GM18951 (cell line): Measurements from ENCODE around the gene HYCC2.
"Not testable (repeated sequence)": the region's sequence is repeated elsewhere in the genome, so short reads cannot be mapped to it uniquely, and the experiment has no call there.

Source experiments
- POLR2A ChIP-seq: IDR thresholded peaks from 4 replicates; pipeline ENCODE4 v1.6.1; 2011; ENCODE audit warnings: mild to moderate bottlenecking; ENCODE audit not compliant: insufficient read length, insufficient read depth; ENCODE audit errors: extremely low read depth
- in situ Hi-C: fragments of 300-500 bp; cut with MboI; formaldehyde crosslinking; loops from one replicate; pipeline ENCODE4 v1.12.0; 2022; ENCODE audit warnings: low sequenced_read_pairs, mixed read lengths, inconsistent platforms; ENCODE audit not compliant: unreplicated experiment

The HYCC2 gene

GRCh38 chr2:201058914-201059313 is 12.6 kb downstream of the HYCC2 start:
- TF ChIP-seq POLR2A = no peak
- in situ Hi-C loops = no loop called here

GRCh38 chr2:201057715-201058248 is 13.7 kb downstream of the HYCC2 start:
- no peak for TF ChIP-seq POLR2A
- in situ Hi-C loops = no loop called here

- in situ Hi-C loops = no loop called here
- TF ChIP-seq POLR2A = no peak
These were observed 14.4 kb downstream of the HYCC2 start for GRCh38 chr2:201057087-201057521.

- TF ChIP-seq POLR2A = no peak
- in situ Hi-C loops = no loop called here
These were observed 22.0 kb downstream of the HYCC2 start for GRCh38 chr2:201049455-201049854.

GRCh38 chr2:201046881-201047280 is 24.6 kb downstream of the HYCC2 start:
- in situ Hi-C loops = no loop called here
- TF ChIP-seq POLR2A = no peak

GRCh38 chr2:201043050-201043449 is 28.4 kb downstream of the HYCC2 start:
- in situ Hi-C loops = not testable (repeated sequence)

GRCh38 chr2:201042451-201042850 is 29.0 kb downstream of the HYCC2 start:
- in situ Hi-C loops = not testable (repeated sequence)

GRCh38 chr2:201040867-201041628 is 30.4 kb downstream of the HYCC2 start:
- no peak for TF ChIP-seq POLR2A
- in situ Hi-C loops = no loop called here

- in situ Hi-C loops = no loop called here
These were observed 32.6 kb downstream of the HYCC2 start for GRCh38 chr2:201038855-201039254.

GRCh38 chr2:201038361-201038760 is 33.1 kb downstream of the HYCC2 start:
- in situ Hi-C loops = not testable (repeated sequence)

More at GRCh38 chr2:201038855-201039254, 32.6 kb downstream of the HYCC2 start:
- TF ChIP-seq POLR2A = no peak

GRCh38 chr2:201034355-201034754 is 37.1 kb downstream of the HYCC2 start:
- in situ Hi-C loops = not testable (repeated sequence)

GRCh38 chr2:201024518-201024917 is 47.0 kb downstream of the HYCC2 start:
- no peak for TF ChIP-seq POLR2A
- in situ Hi-C loops = no loop called here

- no peak for TF ChIP-seq POLR2A
- in situ Hi-C loops = no loop called here
These were observed 49.6 kb downstream of the HYCC2 start for GRCh38 chr2:201021914-201022313.
